HEK293 (cell line): ENCODE results near the gene PIK3CD.

Experiments used
- EGR2 ChIP-seq: fragments of 450-650 bp; formaldehyde crosslinking; IDR thresholded peaks from 2 replicates; pipeline ENCODE4 v1.5.1; 2016; ENCODE audit warnings: low read depth, missing biosample characterization, missing genetic modification characterization
- KLF10 ChIP-seq: fragments of 450-650 bp; IDR thresholded peaks from 2 replicates; pipeline ENCODE4 v1.5.1; 2018; ENCODE audit warnings: missing biosample characterization, mild to moderate bottlenecking, missing genetic modification characterization
- KLF16 ChIP-seq: fragments of 450-650 bp; formaldehyde crosslinking; IDR thresholded peaks from 2 replicates; pipeline ENCODE4 v1.5.1; 2017; ENCODE audit warnings: missing biosample characterization, missing genetic modification characterization
- SCRT1 ChIP-seq: fragments of 450-650 bp; formaldehyde crosslinking; IDR thresholded peaks from 2 replicates; pipeline ENCODE4 v1.5.1; 2016; ENCODE audit warnings: missing biosample characterization, missing genetic modification characterization, borderline replicate concordance
- TCF7L2 ChIP-seq: IDR thresholded peaks from 2 replicates; pipeline ENCODE4 v1.6.1; 2011; ENCODE audit warnings: low read depth, mild to moderate bottlenecking, inconsistent platforms, low read length, moderate library complexity, borderline replicate concordance
- ZEB2 ChIP-seq: fragments of 450-650 bp; formaldehyde crosslinking; IDR thresholded peaks from 2 replicates; pipeline ENCODE4 v1.5.1; 2016; ENCODE audit warnings: missing biosample characterization, missing genetic modification characterization
- ZFP37 ChIP-seq: fragments of 450-650 bp; formaldehyde crosslinking; IDR thresholded peaks from 2 replicates; pipeline ENCODE4 v1.5.1; 2016; ENCODE audit warnings: missing biosample characterization, missing genetic modification characterization
- ZNF184 ChIP-seq: fragments of 450-650 bp; IDR thresholded peaks from 2 replicates; pipeline ENCODE4 v1.5.1; 2018; ENCODE audit warnings: missing biosample characterization, mild to moderate bottlenecking, missing genetic modification characterization
- ZNF274 ChIP-seq, 2 experiments: fragments of 200-500 bp in 1 of 2; fragments of 450-650 bp in 1 of 2; sonication (Bioruptor generic) in 1 of 2; formaldehyde crosslinking in 1 of 2; IDR thresholded peaks; 2 replicates each; pipeline versions ENCODE4 v1.5.1 to v1.6.1; 2014 to 2016; ENCODE audit warnings: borderline replicate concordance in 1 of 2, inconsistent platforms in 1 of 2, low read length in 1 of 2, missing biosample characterization in 1 of 2, missing genetic modification characterization in 1 of 2
- ZNF530 ChIP-seq: fragments of 450-650 bp; formaldehyde crosslinking; IDR thresholded peaks from 2 replicates; pipeline ENCODE4 v1.5.1; 2016; ENCODE audit warnings: low read depth, missing biosample characterization, missing genetic modification characterization
- ZNF596 ChIP-seq: fragments of 450-650 bp; IDR thresholded peaks from 2 replicates; pipeline ENCODE4 v1.5.0; 2018; ENCODE audit warnings: missing biosample characterization, mild to moderate bottlenecking, missing genetic modification characterization, moderate library complexity
- TF ChIP-seq, protein P1 (sequence below): fragments of 450-650 bp; formaldehyde crosslinking; IDR thresholded peaks from 2 replicates; pipeline ENCODE4 v1.5.1; 2016; ENCODE audit warnings: missing biosample characterization, missing genetic modification characterization
- TF ChIP-seq, protein P2 (sequence below): fragments of 450-650 bp; formaldehyde crosslinking; IDR thresholded peaks from 2 replicates; pipeline ENCODE4 v1.5.1; 2016; ENCODE audit warnings: missing biosample characterization, missing genetic modification characterization

DNA sequence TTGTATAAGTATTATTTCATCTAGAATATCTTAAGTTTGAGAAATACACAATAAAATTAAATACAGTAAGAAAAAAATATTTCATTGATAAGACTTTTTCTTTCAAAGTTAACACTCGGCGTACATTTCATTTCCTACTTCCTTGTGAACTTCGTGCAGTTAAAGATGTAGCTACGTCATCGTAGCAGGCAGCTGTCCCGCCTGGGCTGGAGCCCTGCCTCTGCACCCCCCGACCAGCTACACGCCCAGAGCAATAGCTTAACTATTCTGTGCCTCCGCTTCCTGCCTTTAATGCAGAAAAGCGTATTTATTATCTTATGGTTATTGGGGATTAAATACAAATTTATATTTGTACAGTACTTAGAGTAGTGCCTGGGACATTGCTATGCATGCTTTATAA is 118.8 kb downstream of the PIK3CD start:
- TF ChIP-seq ZEB2 (tag by site-specific recombination) (no peak), ZNF184 (tag by site-specific recombination) (no peak), ZNF596 (tag by site-specific recombination) (no peak), TCF7L2 (no peak), ZFP37 (tag by site-specific recombination) (no peak), ZNF530 (tag by site-specific recombination) (no peak), SCRT1 (tag by site-specific recombination) (no peak), ZNF274 (IDR thresholded peaks at IDR 0.05; ENCODE audit: low read length) (no peak), ZNF274 (tag by site-specific recombination; IDR thresholded peaks at IDR 0.05; ENCODE audit: borderline replicate concordance) (no peak), KLF16 (tag by site-specific recombination) (no peak), KLF10 (tag by site-specific recombination) (no peak), EGR2 (tag by site-specific recombination) (no peak)
- TF ChIP-seq, protein P1, sequence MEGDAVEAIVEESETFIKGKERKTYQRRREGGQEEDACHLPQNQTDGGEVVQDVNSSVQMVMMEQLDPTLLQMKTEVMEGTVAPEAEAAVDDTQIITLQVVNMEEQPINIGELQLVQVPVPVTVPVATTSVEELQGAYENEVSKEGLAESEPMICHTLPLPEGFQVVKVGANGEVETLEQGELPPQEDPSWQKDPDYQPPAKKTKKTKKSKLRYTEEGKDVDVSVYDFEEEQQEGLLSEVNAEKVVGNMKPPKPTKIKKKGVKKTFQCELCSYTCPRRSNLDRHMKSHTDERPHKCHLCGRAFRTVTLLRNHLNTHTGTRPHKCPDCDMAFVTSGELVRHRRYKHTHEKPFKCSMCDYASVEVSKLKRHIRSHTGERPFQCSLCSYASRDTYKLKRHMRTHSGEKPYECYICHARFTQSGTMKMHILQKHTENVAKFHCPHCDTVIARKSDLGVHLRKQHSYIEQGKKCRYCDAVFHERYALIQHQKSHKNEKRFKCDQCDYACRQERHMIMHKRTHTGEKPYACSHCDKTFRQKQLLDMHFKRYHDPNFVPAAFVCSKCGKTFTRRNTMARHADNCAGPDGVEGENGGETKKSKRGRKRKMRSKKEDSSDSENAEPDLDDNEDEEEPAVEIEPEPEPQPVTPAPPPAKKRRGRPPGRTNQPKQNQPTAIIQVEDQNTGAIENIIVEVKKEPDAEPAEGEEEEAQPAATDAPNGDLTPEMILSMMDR (tag by site-specific recombination) = no peak
- TF ChIP-seq, protein P2, sequence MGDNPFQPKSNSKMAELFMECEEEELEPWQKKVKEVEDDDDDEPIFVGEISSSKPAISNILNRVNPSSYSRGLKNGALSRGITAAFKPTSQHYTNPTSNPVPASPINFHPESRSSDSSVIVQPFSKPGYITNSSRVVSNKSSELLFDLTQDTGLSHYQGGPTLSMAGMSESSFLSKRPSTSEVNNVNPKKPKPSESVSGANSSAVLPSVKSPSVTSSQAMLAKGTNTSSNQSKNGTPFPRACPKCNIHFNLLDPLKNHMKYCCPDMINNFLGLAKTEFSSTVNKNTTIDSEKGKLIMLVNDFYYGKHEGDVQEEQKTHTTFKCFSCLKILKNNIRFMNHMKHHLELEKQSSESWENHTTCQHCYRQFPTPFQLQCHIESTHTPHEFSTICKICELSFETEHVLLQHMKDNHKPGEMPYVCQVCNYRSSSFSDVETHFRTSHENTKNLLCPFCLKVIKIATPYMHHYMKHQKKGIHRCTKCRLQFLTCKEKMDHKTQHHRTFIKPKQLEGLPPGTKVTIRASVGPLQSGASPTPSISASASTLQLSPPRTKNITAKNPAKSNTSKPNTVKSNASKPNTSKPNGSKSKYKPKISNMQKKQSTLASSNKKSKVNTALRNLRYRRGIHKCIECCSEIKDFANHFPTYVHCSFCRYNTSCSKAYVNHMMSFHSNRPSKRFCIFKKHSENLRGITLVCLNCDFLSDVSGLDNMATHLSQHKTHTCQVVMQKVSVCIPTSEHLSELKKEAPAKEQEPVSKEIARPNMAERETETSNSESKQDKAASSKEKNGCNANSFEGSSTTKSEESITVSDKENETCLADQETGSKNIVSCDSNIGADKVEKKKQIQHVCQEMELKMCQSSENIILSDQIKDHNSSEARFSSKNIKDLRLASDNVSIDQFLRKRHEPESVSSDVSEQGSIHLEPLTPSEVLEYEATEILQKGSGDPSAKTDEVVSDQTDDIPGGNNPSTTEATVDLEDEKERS (tag by site-specific recombination) = no peak
